Measurements from ENCODE around the gene TJP2.
A peak's percentile ranks its signal among the peaks of the same experiment; 100 is the strongest.

TJP2 gene
- total RNA-seq: 0.70 to 1.4 reads per million in 2 donors

- peak; percentile 1 for DNase-seq
Observed at GRCh38 chr9:69173891-69174615, at the start of gene TJP2. Gene TJP2 (plus strand): TSS chr9:69174277. CDS start chr9:69174373, 96 bp downstream.

GRCh38 chr9:69130456-69131441, 43.3 kb upstream of the TJP2 start:
- DNase-seq: no peak

DNA sequence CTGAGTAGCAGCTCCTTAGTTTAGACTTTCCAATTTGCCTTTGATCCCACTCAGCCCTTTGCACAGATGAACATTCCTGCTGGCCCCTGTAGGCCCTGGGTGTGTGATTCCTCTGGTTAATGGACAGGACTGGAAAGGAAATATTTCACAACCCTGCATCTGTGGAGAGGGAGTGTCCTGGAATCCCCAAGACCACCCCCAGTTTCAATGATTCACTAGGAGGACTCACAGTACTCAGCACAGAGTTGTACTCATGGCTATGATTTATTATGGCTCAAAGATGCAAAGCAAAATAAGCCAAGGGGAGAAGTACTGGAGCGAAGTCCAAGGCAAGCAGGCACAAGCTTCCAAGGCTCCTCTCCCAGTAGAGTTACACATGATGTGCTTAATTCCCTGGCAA, 42.4 kb upstream of the TJP2 start:
- no peak for DNase-seq

GRCh38 chr9:69132361-69132760, 41.7 kb upstream of the TJP2 start:
- no peak for DNase-seq

DNA sequence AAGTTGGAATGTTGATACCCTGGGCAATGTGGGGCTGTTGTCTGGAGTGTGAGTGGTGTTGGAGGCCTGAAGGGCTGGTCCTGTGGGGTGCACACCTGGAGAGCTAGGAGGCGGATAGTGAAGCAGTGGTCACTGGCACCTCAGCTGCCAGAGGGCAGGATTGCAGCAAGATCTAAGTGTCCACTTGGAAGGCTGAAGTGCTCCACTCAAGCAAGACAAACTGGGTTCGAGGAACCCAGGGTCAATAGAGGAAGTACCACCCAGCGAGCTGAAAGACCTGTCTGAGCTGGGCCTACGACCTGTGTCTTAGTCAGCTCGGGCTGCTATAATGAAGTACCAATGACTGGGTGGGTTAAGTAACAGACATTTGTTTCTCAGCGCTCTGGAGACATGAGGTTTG, 39.7 kb upstream of the TJP2 start:
- no peak for DNase-seq

- DNase-seq: no peak
Observed at GRCh38 chr9:69136185-69136584, 37.9 kb upstream of the TJP2 start.

DNA sequence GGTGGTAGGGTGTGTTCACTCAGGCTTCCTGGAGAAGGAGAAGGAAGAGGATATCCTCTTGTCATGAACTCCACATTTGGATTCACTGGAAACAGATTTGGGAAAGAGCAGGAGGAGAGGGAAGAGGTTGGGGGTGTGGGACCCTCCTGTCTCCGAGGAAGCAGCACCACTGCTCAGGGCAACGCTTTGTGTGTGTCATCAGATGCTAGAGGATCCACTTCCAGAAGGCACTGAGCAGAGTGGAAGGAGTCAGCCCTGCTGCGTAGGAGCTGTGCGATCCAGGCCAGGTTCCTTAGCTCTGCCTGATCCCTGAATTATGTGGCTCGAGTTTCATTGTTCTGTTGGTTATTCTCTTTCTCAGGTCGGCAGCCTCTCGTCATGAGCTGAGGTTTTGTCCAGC, 37.3 kb upstream of the TJP2 start:
- no peak for DNase-seq

DNA sequence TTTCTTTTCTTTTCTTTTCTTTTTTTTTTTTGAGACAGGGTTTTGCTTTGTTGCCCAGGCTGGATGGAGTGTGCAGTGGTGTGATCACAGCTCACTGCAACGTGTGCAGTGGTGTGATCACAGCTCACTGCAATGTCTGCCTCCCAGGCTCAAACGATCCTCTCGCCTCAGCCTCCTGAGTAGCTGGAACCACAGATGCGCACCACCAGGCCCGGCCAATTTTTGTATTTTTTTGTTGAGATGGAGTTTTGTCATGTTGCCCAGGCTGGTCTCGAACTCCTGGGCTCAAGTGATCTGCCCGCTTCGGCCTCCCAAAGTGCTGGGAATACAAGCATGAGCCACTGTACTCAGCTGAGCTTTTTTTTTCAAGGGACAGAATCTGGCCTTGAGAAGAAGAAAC, 36.8 kb upstream of the TJP2 start:
- no peak for DNase-seq

DNA sequence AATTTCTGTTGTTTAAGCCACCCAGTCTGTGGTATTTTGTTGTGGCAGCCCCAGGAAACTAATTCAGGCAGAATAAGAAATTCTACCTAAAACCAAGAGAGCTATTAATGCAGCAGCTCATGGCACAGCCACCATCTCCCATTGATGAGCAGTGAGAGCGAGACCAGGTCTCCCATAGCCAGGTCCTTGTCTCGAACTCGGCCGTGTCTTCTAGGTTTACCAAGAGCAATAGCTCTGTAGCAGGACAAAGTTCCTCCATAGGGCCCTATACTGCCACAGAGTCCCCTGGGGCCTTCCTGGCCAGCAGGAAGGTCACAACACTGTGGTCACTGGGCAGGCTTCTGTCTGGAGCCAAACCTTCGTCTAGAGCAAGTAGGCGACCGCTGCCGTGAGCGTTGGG, 34.5 kb upstream of the TJP2 start:
- DNase-seq: no peak

- DNase-seq: no peak
Observed at GRCh38 chr9:69140123-69140735, 33.8 kb upstream of the TJP2 start.

DNA sequence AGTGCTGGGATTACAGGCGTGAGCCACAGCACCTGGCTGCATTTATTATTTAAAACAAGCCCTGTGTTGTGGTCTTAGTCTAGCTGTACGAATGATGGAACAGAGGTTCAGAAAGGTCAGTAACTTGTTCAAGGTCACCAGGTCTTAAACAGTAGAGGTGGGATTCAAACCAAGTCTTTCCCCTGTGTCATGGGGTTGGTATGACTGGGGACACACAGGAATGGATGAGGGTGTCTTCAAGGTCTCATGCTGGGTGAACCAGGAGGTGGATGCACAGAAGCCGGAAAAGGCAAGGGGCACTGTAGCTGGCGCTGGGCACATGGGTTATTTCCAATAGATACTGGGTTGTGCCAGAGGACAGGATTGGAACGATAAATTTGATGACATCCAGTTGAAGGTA, 32.2 kb upstream of the TJP2 start:
- no peak for DNase-seq

GRCh38 chr9:69143291-69143690, 30.8 kb upstream of the TJP2 start:
- no peak for DNase-seq

GRCh38 chr9:69145144-69145715, 28.8 kb upstream of the TJP2 start:
- DNase-seq: no peak

DNA sequence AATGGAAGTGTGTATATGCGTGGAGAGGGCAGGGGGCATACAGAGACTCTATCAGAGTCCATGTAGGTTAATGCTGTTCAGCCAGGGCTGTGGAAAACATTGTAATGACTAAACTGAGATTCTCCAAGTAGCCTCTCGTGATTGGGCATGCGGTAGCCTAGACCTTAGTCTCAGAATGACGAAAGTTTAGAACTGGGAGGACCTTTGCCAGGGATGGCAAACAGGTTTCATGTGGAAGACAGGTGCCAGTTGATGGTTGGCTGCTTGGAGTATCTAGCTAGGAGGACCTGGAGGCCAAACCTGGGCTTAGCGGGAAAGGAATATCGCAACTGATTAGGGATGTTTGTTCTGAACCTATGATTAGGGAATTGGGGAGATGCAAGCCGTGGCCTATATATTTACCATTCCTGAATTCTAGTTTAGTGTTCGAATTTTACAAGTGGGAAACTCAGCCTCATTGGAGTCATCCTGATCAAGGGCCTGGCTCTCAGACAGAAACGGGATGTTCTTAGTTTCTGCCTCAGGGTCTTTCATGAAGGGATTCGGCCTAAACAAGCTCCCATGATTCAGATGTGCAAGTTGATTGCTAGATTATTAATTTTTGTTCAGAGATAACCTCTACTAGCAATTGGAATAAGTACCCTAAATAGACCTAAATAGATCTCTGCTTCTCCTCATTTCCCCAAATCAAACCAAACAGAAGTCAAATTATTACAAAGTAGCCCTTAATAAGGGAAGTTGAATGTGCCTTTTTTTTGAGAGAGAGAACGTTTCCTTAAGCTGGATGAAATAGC, 26.8 kb upstream of the TJP2 start:
- no peak for DNase-seq

GRCh38 chr9:69149321-69149807, 24.7 kb upstream of the TJP2 start:
- no peak for DNase-seq

DNA sequence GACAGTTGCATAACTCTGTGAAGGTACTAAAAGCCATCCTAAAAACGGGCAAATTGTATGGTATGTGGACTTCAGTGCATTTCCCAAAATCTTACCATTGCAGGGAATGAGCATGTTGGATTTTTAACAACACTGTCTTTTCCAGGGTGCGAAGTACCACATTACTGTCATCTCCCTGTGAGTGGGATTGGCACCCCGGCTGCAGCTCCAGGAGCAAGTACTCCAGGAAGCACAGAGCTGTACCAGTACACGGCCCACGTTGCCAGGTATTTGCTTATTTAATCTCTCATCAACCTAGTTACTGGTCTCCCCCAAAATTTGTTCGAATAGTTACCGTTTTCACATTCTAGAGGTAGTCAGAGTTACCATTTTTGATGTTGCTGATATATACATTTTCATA, 22.6 kb upstream of the TJP2 start:
- DNase-seq: no peak

- no peak for DNase-seq
Observed at GRCh38 chr9:69153707-69154521, 20.2 kb upstream of the TJP2 start.

GRCh38 chr9:69155341-69156030, 18.6 kb upstream of the TJP2 start:
- DNase-seq: no peak

GRCh38 chr9:69157751-69158466, 16.2 kb upstream of the TJP2 start:
- no peak for DNase-seq

DNA sequence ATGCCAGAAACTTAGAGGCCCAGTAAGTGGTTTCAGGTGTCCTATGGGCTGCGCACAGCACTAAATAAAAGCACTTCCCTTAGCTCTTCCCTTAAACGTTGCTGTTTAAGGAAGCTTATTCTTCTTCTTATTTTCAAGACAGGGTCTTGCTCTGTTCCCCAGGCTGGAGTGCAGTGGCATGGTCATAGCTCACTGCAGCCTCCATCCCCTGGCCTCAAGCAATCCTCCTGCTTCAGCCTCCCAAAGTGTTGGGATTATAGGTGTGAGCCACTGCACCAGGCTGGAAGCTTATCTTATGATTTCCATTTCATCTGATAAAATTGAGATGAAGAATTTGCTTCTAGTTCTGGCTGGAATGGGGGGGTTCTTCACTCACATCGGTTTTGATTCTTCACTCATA, 15.6 kb upstream of the TJP2 start:
- no peak for DNase-seq

Measured in T-helper 9 cell (primary cell).